ENCODE results near the gene ACVR1.

The ACVR1 gene

GRCh38 chr2:157825885-157826284 is 50.2 kb downstream of the ACVR1 start:
- DNase-seq: peak; percentile 21

- DNase-seq: no peak
Observed at GRCh38 chr2:157822993-157823392, 53.1 kb downstream of the ACVR1 start.

- no peak for DNase-seq
Observed at GRCh38 chr2:157822533-157822932, 53.6 kb downstream of the ACVR1 start.

- no peak for DNase-seq
Observed at GRCh38 chr2:157821519-157822131, 54.5 kb downstream of the ACVR1 start.

GRCh38 chr2:157820193-157820592 is 55.9 kb downstream of the ACVR1 start:
- no peak for DNase-seq

- DNase-seq: no peak
Observed at GRCh38 chr2:157819761-157820160, 56.4 kb downstream of the ACVR1 start.

GRCh38 chr2:157818227-157818626 is 57.9 kb downstream of the ACVR1 start:
- DNase-seq: no peak

GRCh38 chr2:157815421-157815820 is 60.7 kb downstream of the ACVR1 start:
- no peak for DNase-seq

GRCh38 chr2:157813467-157813866 is 62.7 kb downstream of the ACVR1 start:
- DNase-seq: no peak

- no peak for DNase-seq
Observed at GRCh38 chr2:157810037-157810436, 66.1 kb downstream of the ACVR1 start.

- no peak for DNase-seq
Observed at GRCh38 chr2:157809212-157809611, 66.9 kb downstream of the ACVR1 start.

- no peak for DNase-seq
Observed at GRCh38 chr2:157808421-157808820, 67.7 kb downstream of the ACVR1 start.

- no peak for DNase-seq
Observed at GRCh38 chr2:157806426-157807077, 69.6 kb downstream of the ACVR1 start.

GRCh38 chr2:157805519-157805918 is 70.6 kb downstream of the ACVR1 start:
- DNase-seq: no peak

GRCh38 chr2:157804355-157804754 is 71.8 kb downstream of the ACVR1 start:
- no peak for DNase-seq

- DNase-seq: no peak
Observed at GRCh38 chr2:157803952-157804351, 72.2 kb downstream of the ACVR1 start.

GRCh38 chr2:157803476-157803875 is 72.7 kb downstream of the ACVR1 start:
- DNase-seq: no peak

- DNase-seq: no peak
Observed at GRCh38 chr2:157800838-157801495, 75.2 kb downstream of the ACVR1 start.

GRCh38 chr2:157793053-157793612 is 83.0 kb downstream of the ACVR1 start:
- DNase-seq: no peak

GRCh38 chr2:157792335-157793052 is 83.6 kb downstream of the ACVR1 start:
- no peak for DNase-seq

GRCh38 chr2:157790780-157791179 is 85.3 kb downstream of the ACVR1 start:
- no peak for DNase-seq

- no peak for DNase-seq
Observed at GRCh38 chr2:157789933-157790511, 86.1 kb downstream of the ACVR1 start.

- DNase-seq: no peak
Observed at GRCh38 chr2:157789256-157789655, 86.9 kb downstream of the ACVR1 start.

Data from NCI-H345 (cell line).